GM21360 (cell line): ENCODE results near the gene ARHGDIG.
A peak's percentile ranks its signal among the peaks of the same experiment; 100 is the strongest.
"Not testable (repeated sequence)": the region's sequence is repeated elsewhere in the genome, so short reads cannot be mapped to it uniquely, and the experiment has no call there.

Experiments used
- ATAC-seq: cut with Tn5 transposase; IDR thresholded peaks from one replicate; pipeline ENCODE4 v1.9.1; 2021; ENCODE audit warnings: mild to moderate bottlenecking, moderate library complexity; ENCODE audit not compliant: unreplicated experiment

ARHGDIG gene

DNA sequence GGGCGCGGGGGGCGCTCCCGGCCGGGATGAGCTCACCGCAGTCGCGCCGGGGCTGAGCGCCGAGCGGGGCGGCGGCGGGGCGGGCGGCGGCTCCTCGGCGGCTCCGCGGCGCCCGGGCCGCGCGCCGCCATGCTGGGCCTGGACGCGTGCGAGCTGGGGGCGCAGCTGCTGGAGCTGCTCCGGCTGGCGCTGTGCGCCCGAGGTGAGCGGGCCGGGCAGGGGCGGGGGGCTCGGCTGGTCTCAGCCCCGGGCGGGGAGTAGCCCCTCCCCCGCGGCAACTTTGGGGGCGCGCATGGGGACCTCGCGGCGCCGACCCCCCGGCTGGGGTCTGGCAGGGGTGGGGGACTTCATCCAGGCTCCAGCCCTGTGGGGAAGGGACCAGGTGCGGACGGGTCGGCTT lies at the start of gene ARHGDIG:
TSS of gene ARHGDIG (plus strand) at position 40 of the 400 bp plus-strand sequence. CDS start at position 130, 90 bp downstream.
- no peak for ATAC-seq

DNA sequence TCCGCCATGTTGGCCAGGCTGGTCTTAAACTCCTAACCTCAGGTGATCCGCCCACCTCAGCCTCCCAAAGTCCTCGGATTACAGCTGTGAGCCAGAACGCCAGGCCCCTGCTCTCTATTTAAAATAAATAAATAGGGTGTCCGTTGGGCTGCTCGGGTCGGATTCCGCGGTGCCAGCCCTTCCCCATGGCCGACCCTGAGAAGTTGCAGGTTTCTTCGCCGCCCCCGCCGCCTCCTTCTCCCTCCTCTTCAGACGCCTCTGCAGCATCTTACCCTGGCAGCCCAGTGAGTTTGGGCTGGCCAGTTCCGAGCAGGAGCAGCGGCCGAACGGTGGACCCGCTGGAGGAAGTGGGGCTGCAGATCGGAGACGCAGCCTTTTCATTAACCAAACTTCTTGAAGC lies 49.4 kb upstream of the ARHGDIG start:
- ATAC-seq, result no peak

DNA sequence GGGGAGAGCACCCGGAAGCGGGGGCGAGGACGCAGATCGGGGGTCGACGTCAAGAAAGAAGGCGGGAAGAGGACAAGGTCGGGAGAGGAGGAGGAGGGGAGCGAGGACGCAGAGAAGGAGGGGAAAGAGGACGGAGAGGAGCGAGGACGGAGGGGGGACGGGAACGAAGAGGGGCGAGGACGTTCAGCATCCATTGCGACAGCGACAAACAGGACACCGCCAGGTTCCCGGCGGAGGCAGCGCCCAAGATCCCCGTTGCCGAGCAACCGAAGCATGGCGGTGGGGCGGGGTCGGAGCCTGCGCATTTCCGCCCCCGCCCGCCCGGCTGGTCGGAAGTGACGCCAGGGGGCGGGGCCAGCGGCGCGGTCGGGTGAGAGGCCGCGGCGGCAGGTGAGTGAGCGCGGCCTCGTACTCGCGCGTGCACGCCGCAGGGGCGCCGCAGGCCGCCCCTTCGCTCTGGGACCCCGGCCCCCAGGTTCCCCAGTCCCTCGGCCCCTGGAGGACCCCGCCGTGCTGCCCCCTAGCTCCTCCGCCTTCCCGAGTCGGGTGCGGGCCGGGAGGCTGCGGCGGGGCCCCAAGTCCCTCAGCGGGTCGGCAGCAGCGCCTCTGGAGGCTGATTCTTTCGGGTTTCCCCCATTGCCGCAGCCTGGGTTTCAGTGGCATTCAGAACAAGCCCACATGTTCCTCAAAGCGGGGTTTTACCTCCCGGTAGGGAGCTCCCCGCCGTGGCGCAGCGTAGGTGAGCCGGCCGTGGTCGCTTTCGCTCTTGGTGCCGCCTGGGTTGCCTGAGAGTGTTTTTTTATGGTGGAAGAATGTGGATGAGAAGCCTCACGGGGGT lies 45.7 kb upstream of the ARHGDIG start, which contains the start of gene FAM234A:
TSS of gene FAM234A (plus strand) at position 354 of the 838 bp plus-strand sequence. CDS start 19,593 bp downstream, outside the sequence.
- peak; percentile 86 for ATAC-seq

DNA sequence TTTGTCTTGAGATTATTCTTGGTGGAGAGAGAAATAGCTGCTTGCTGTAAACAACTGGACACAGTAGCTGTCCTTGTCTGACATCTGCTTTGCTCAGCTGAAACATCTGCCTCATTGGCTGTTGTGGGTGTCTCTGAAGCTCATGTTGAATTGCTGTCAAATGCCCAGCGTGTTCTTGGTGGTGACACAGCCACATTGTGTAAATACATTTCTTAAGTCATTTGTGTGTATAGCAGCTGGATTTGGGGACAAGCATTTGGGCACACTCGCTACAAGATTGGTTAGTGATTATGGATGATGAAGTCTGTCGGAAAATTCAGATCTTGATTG lies 40.5 kb upstream of the ARHGDIG start:
- no peak for ATAC-seq

DNA sequence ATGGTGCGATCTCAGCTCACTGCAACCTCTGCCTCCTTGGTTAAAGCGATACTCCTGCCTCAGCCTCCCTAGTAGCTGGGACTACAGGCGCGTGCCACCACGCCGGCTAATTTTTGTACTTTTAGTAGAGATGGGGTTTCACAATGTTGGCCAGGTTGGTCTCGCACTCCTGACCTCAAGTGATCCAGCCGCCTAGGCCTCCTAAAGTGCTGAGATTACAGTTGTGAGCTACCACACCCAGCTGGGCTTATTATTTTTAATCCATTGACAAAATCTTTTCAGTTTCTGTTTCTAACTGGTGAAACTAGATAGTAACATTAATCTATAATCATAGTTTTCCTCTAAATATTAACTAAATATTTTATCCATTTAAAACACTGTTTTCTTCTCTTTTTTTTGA lies 39.8 kb upstream of the ARHGDIG start:
- no peak for ATAC-seq

DNA sequence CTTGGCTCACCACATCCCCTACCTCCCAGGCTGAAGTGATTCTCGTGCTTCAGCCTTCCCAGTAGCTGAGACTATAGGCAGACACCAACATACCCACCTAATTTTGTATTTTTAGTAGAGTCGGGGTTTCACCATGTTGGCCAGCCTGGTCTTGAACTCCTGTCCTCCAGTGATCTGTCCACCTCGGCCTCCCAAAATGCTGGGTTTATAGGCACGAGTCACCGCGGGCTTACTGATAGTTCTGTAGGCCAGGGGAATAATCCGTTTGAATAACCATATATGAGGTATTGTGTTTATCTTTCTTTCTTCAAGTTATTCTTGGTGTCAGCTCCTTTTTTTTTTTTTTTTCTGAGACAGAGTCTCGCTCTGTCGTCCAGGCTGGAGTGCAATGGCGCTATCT lies 38.1 kb upstream of the ARHGDIG start:
- ATAC-seq, result no peak

DNA sequence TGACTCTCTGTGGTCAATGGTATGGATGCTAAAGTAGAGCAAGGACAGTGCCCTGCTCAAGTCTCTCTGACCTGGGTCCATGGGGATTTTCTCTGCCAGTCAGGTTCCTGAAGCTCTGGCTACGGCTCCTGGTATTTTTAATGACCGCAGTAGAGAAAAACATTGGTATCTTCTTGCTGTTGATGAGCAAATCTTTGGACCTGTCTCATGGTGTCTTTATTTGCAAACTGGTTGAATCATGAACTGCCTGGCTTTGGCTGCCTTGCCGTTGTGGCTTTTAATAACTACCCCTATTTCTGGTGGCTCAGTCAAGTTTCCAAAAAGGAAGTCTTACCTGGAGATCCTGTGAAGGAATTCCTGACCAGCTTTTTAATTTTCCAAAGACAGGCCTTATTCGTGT lies 37.0 kb upstream of the ARHGDIG start:
- ATAC-seq, result no peak

DNA sequence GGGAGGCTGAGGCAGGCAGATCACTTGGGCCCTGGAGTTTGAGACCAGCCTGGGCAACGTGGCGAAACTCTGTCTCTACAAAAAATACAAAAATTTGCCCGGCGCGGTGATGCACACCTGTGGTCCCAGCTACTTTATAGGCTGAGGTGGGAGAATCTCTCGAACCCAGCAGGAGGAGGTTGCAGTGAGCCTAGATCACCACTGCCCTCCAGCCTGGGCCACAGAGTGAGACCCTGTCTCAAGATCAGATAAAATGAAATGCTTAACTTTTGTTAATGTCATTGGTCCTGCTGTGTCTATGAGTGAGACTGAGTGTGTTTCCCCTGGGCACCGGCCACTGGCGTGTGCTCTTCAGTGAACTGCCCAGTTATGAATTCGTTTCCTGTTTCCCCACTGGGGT lies 35.3 kb upstream of the ARHGDIG start:
- ATAC-seq, result no peak

DNA sequence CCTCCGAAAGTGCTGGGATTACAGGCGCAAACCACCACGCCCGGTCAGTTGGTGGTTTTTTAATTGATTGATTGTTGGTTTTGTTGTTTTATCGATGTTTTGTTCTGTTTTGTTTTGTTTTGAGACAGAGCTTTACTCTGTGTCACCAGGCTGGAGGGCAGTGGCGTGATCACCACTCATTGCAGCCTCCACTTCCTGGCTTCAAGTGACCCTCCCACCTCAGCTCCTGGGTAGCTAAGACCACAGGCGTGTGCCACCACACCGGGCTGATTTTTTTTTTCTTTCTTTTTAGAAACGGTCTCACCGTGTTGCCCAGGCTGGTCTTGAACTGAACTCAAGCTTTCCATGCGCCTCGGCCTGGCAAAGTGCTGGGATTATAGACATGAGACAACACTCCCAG lies 33.4 kb upstream of the ARHGDIG start:
- no peak for ATAC-seq

DNA sequence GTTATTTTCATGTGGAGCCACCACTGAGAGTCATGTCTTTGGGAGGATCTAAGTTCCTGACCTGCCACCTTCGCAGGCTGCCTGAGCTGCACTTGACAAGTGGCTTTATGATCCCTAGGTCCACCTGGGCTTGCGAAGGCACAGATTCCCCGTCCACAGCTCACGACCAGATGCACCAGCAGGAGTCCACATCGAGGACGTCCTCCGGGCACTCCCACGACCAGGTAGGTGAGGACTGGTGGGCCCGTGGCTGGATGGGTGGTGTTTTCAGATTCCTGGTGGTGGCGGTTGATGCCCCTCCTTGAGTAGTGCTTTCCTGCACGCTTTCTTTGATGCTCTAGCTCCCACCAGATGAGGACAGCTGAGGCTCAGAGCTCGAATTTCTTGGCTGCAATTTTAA lies 31.0 kb upstream of the ARHGDIG start:
- no peak for ATAC-seq

DNA sequence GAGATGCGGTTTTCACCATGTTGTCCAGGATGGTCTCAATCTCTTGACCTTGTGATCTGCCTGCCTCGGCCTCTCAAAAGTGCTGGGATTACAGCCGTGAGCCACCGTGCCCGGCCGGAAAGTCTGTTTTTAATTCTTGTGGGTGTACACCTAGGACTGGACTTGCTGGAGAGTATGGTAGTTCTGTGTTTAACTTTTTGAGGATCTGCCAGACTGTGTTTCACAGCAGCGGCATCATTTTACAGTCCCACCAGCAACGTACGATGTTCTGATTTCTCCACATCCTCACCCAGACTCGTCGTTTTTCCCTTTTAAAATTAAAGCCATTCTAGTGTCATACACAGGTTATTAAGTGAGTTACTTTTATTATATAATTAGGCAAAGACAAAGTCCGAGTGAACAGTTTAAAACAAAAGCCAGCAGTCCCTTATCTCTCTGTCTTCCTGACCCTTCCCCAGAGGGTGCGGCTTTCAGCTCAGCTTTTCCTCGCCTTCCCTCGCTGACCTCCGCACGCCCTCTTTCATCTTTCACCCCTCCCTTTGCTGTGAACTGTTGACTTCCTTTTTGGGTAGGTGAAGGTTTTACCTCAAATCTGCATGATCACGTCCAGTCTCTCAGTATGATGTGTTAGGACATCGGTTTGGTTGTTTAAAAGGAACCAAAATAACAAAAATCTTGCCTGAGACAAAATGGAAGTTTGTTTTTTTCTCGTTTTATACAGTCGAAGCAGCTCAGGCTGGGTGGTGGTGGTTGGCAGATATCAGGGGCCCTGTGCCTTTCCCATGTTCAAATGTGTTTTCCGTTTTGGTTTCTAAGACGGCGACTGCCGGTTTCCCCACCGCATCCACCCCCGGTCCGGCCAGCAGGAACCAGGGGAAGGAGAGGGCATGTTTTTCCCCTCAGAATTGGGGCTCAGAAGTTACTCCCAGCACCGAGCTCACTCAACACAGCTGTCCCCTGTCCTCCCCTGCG lies 27.7 kb upstream of the ARHGDIG start:
- ATAC-seq, result no peak

DNA sequence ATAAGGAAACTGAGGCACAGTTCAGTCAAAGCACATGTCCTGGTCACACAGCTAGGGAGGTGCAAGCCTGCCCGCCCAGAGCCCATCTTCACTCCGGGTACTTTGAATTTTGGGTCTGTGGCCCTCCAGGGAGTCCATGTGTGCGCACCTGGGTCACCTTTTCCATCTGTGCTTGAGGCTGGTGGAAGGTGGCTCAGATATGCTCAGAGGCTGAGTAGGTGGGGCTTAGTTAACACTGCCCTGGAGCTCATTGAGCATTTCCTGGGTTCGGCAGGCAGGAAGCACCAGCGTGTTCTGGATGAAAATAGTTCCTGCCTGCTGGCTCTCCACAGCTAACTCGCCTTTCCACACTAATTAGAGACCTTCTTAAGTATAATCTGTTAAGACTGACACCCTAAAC lies 26.6 kb upstream of the ARHGDIG start:
- ATAC-seq, result no peak

DNA sequence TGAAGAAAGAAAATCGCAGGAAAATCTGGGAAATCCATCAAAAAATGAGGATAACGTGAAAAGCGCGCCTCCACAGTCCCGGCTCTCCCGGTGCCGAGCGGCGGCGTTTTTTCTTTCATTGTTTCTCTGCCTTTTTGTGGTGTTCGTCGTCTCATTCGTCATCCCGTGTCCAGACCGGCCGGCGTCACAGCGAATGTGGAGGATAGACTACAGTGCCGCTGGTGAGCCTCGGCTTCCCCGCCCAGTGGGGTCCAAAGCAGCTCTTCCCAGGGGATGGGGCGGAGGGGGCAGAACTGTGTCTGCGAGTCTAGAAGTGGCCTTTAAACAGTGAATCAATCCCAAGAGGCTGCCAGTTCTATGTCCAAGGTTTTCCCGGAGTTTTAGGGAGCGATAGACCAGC lies 25.9 kb upstream of the ARHGDIG start:
- ATAC-seq, result no peak

DNA sequence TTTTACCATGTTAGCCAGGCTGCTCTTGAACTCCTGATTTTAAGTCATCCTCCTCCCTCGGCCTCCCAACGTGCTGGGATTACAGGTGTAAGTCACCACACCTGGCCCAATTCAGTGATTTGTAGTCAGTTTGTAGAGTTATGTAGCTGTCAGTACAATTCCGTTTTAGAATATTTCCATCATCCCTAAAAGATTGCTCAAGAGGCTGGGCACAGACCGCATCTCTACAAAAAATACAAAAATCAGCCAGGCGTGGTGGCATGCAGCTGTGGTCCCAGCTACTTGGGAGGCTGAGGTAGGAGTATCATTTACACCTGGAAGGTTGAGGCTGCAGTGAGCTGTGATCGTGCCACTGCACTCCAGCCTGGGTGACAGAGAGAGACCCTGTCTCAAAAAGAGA lies 25.2 kb upstream of the ARHGDIG start:
- ATAC-seq, result no peak

DNA sequence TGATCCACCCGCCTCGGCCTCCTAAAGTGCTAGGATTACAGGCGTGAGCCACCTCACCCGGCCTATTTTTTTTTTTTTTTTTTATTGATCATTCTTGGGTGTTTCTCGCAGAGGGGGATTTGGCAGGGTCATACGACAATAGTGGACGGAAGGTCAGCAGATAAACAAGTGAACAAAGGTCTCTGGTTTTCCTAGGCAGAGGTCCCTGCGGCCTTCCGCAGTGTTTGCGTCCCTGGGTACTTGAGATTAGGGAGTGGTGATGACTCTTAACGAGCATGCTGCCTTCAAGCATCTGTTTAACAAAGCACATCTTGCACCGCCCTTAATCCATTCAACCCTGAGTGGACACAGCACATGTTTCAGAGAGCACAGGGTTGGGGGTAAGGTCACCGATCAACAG lies 22.3 kb upstream of the ARHGDIG start:
- not testable (repeated sequence) for ATAC-seq

DNA sequence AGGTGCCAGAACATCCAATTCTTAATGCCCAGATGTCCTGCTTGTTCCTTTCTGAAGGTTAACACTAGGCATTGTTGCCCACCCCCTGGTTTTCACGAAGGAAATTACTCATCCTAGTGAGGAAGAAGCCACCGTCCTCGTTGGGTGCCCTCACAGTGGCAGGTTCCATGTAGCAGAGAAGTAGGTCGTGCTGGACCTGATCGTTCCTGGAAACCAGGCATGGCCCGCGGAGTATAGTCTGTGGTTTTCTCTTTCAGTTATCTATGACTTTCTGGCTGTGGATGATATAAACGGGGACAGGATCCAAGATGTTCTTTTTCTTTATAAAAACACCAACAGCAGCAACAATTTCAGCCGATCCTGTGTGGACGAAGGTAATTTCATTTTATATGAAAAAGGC lies 21.2 kb upstream of the ARHGDIG start:
- ATAC-seq, result no peak

DNA sequence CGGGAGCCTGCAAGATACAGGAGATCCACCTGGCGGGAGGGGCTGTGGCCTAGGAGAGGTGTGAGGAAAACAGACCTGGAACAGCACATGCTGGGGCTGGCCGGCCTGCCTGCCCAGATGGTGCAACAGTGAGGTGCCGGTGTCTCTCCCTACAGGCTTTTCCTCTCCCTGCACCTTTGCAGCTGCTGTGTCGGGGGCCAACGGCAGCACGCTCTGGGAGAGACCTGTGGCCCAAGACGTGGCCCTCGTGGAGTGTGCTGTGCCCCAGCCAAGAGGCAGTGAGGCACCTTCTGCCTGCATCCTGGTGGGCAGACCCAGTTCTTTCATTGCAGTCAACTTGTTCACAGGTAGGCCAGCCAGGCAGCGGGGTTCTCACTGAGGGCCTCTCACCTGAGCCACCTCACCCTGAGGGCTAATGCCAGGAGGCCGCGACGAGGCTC lies 20.6 kb upstream of the ARHGDIG start:
- no peak for ATAC-seq

DNA sequence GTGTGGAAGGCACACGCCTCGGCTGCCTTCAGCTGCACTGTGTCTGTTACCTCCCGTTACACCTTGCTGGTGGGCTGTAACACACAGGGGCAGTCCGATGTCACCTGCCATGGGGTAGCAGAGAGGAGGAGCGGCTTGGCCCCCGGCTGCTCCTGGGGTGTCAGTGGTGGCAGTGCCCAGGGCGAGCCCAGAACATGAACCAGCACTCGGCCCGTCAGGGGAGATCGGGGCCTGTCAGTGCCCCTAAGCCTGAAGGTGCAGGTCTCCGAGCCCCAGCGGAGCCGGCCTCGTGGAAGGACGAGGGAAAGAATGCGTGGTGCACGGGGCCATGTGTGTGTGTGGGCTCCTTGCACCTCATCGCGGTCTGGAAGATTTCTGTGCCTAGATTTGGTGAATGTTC lies 20.1 kb upstream of the ARHGDIG start:
- ATAC-seq, result no peak

DNA sequence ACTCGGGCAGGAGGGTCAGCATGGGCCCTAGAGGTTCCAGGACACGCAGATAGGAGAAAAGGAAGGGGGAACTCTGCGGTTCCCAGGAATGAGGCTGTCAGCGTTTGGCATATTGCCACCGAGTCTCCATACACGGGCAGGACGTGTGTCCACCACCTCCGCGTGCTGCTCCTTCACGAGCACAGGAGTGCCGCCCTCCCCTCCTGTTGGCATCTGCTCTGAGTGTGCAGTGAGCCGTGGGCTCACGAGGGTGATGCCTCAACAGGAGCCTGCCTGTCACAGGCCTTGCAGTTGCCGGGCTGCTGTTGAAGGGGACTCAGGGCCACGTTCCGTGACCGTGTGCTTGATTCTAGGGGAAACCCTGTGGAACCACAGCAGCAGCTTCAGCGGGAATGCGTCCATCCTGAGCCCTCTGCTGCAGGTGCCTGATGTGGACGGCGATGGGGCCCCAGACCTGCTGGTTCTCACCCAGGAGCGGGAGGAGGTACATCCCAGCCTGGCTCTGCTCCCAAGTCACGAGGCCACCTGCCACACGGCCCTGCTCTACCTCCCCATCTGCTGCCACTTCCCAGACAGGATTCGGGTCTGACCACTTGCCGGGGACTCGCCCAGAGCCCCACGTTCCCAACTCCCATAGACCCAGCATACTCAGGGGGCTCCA lies 19.2 kb upstream of the ARHGDIG start:
- no peak for ATAC-seq

DNA sequence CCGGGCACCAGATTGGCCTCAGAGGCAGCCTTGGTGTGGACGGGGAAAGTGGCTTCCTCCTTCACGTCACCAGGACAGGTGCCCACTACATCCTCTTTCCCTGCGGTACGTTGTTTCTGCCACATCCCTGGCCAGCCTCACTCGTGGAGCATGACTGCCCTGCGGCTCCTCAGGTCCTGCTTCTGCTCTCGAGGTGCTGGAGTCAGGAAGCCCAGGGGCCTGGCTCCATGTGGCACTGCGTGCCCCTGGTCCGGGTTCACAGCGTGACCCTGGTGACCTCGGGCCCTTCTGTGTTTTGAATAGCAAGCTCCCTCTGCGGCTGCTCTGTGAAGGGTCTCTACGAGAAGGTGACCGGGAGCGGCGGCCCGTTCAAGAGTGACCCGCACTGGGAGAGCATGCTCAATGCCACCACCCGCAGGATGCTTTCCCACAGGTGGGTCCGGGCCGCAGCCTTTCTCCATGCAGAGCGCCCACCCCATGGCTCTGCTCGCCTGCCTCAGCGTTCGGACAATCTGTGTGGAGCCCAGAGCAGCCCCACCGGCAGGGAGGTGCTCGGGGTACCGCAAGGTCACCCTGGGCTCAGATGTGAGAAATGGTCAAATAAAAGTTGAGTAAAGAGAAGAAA lies 18.2 kb upstream of the ARHGDIG start:
- no peak for ATAC-seq
